HG03378 (cell line): ENCODE data around the gene EFNA5.

Experiments
- ATAC-seq: cut with Tn5 transposase; IDR thresholded peaks from one replicate; pipeline ENCODE4 v1.9.1; 2021; ENCODE audit warnings: mild to moderate bottlenecking, moderate library complexity; ENCODE audit not compliant: unreplicated experiment

Gene EFNA5

GRCh38 chr5:107408564-107408963 is 262.2 kb downstream of the EFNA5 start:
- no peak for ATAC-seq

- ATAC-seq = no peak
Measured at GRCh38 chr5:107407713-107408298, 262.9 kb downstream of the EFNA5 start.

- no peak for ATAC-seq
Measured at GRCh38 chr5:107404595-107405374, 266.0 kb downstream of the EFNA5 start.

GRCh38 chr5:107403228-107403953 is 267.3 kb downstream of the EFNA5 start:
- no peak for ATAC-seq

- no peak for ATAC-seq
Measured at GRCh38 chr5:107402434-107403227, 268.1 kb downstream of the EFNA5 start.

GRCh38 chr5:107401470-107402122 is 269.1 kb downstream of the EFNA5 start:
- no peak for ATAC-seq

- no peak for ATAC-seq
Measured at GRCh38 chr5:107400328-107400727, 270.4 kb downstream of the EFNA5 start.

- ATAC-seq = no peak
Measured at GRCh38 chr5:107398703-107399102, 272.0 kb downstream of the EFNA5 start.

GRCh38 chr5:107396351-107396690 is 274.4 kb downstream of the EFNA5 start:
- no peak for ATAC-seq

- ATAC-seq = peak; percentile 87
Measured at GRCh38 chr5:107395632-107396350, 274.9 kb downstream of the EFNA5 start.

GRCh38 chr5:107393851-107394250 is 276.9 kb downstream of the EFNA5 start:
- no peak for ATAC-seq

GRCh38 chr5:107391787-107392186 is 278.9 kb downstream of the EFNA5 start:
- no peak for ATAC-seq

GRCh38 chr5:107389775-107390148 is 281.0 kb downstream of the EFNA5 start:
- ATAC-seq = no peak

- peak; percentile 92 for ATAC-seq
Measured at GRCh38 chr5:107389130-107389774, 281.5 kb downstream of the EFNA5 start.

GRCh38 chr5:107388141-107388861 is 282.4 kb downstream of the EFNA5 start:
- ATAC-seq = peak; percentile 56

- ATAC-seq = no peak
Measured at GRCh38 chr5:107387526-107388140, 283.1 kb downstream of the EFNA5 start.

- ATAC-seq = no peak
Measured at GRCh38 chr5:107385708-107386107, 285.0 kb downstream of the EFNA5 start.

GRCh38 chr5:107384256-107384655 is 286.5 kb downstream of the EFNA5 start:
- no peak for ATAC-seq

GRCh38 chr5:107383414-107383813 is 287.3 kb downstream of the EFNA5 start:
- ATAC-seq = no peak
